ENCODE measurements around the gene APOB.

The APOB gene

DNA sequence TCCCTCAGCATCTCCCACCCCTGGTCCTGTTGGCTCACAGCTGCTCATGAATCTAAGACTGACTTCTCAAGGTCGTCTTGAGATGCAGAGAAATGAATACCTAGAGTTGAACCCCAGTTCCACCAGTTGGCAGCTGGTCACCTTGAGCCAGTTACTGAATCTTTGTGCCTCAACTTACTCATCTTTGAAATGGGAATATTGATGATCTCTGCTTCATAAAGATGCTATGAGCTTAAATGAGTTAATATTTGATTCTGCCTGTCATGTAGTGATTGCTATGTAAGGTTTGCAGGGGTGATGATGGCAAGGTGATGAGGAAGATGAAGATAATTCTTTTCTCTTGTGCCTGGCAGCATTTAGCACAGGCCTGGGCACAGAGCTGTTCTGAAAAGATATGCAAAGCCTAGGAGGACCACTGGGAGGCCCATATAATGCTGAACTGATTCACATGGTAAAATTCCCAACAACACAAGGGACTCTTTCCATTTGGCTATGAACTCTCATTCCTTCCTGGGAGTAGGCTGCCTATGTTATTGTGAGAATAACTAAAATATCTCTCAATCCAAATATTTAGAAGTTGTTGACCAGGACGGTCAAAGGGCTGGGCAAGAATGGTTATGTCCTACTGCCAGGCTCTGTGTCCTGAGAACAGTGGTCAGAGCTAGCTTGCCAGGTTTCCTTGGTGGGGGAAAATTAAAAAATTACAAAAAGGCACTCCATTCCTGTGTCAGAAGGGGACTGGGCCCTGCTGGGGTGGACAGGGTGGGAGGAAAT lies 70.9 kb downstream of the APOB start:
- no peak for DNase-seq

GRCh38 chr2:20972110-20972509 lies 71.8 kb downstream of the APOB start:
- DNase-seq, result no peak

- DNase-seq, result no peak
These were observed 73.8 kb downstream of the APOB start for GRCh38 chr2:20970068-20970467.

DNA sequence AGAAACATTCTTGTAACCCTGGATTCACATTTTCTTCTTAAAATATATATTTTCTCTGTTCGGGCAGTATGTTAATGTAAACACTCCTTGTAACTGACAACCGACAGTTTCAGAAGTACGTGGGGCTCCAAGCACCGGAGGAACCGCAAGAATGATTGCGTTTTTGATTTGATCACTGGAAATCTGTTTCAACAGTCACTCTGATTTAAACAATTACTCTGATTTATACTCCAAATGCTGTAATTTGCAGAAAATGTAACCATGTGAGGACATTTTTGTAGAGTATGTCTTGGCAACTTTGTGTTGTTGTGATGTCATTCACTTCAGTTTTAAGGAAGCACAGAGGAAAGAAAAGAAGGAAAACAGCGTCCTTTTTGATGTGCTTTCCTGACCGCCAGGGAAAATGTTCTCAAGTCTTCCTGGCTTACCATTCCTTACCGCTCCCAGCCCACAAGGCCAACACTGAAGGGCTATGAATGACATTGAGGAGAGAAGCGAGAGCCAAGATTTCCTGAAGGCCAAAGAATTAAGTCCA lies 77.7 kb downstream of the APOB start:
- DNase-seq, result no peak

- DNase-seq, result no peak
These were observed 78.7 kb downstream of the APOB start for GRCh38 chr2:20965221-20965620.

- no peak for DNase-seq
These were observed 80.0 kb downstream of the APOB start for GRCh38 chr2:20963867-20964266.

- peak; percentile 43 for DNase-seq
These were observed 80.8 kb downstream of the APOB start for GRCh38 chr2:20962939-20963557.

DNA sequence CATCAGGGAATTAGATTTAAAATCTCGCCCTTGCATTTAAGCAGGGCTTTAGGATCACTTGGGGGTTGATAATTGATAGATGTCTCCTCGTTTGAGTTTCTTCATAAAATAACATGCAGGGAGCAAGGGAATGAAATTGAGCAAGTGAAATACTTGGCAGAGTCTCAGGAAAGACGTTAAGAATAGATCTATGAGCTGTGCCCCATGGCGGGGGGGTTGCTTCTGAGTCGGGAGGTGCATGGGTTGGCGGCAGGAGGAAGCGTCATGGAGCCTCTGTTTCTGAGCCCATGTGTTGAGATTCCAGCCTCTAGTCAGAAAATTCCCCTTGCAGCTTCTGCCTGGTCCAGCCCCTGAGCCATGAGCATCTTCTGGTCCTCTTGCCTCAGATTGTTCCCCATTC lies 82.0 kb downstream of the APOB start:
- DNase-seq, result no peak

- DNase-seq, result no peak
These were observed 83.9 kb downstream of the APOB start for GRCh38 chr2:20960003-20960402.

DNA sequence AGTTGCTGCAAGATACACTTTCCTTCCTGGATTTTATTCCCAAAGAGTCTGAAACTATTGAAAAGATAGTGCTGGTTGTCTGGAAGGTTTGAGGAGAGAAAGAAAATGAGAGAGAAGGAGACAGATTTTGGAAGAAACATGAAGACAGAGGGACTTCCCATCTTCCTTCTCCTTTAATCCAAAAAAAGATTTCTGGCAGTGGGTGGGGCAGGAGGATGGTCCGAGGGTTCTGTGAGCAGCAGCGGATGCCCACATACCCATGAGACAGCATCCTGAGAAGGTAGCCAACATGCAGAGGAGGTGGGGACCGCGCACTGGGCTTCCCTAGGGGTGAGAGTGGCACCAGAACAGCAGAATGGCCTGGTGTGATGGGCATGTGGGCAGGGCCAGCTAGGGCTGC lies 84.6 kb downstream of the APOB start:
- no peak for DNase-seq

DNA sequence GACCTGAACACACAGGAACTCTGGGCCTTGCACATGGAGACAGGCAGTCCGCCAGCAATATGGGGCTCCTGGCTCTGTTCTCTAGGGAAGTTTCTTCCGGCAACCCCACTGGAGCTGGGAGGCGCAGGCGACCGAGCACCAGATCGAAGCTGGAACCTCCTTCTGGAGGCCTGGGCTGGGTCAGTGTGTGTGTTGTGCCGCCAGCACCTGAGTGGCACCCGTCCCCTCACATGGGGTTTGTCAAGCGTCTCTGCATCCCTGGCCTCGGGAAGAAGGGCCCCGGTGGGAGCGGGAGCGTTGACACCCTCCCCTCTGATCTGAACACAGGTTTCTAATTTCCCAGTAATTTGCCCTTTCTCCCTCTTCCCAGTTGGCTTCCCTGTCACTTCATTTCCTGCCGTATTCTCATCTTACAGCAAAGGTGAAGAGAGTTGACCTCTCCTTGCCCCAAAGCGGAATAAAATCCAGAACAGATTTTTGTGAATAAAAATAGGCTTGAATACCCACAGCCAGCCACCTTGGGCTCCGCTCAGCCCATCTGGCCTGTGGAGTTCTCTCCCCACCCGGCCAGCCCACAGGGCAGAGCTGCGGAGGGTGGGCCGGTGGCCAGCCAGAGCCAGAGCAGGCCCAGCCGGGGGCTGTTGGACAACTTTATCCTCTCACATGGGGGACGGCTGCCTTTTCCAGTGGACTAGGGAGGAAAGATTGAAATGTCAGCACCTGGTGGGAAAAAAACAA lies 85.9 kb downstream of the APOB start:
- no peak for DNase-seq

DNA sequence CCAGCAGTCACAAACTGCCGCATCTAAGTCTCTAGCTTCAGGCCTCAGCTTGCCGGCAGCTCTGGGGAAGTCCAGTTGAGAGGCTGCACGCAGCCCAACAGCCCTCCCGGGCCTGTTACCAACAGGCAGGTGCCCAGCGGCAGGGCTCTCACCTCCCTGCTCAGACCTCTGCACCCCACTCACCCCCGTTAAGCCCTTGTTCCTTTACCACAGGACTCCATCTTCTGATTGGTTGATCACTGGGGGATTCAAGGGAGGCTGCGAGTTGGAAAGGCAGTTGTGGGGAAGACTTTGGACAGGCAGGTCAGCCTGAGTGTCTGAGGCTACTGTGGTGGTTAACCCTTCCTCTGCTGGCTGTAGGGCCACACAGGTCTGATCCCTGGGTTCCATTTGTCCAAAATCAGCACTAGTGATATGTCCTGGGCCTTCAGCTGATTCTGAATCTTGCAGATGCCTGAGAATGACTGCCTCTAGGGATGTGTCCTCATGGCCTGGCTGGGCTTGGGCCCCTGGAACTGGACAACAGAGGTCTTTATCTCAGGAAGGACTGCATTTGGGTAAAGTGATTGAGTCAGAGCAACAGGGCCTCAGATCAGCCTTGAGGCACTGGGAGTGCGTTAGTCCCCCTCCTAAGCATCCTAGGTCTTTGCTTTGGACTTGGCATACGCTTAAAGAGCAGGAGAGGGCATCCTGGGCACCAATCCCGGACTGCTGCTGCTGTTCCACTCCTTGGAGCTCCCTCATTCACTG lies 88.4 kb downstream of the APOB start:
- DNase-seq, result no peak

GRCh38 chr2:20953146-20953824 lies 90.6 kb downstream of the APOB start:
- no peak for DNase-seq
